Muscle layer of colon (tissue), 2 donors: Measurements from ENCODE around the gene GBGT1.

Source experiments
- H3K27ac ChIP-seq: one replicate; pipeline ENCODE4 v1.7.0; 2013; ENCODE audit warnings: low read depth, mild to moderate bottlenecking, low read length, moderate library complexity
- H3K27me3 ChIP-seq, 2 donors: one replicate each; pipeline ENCODE4 v1.7.0; 2013; ENCODE audit warnings: low read length in 2 of 2, mild to moderate bottlenecking in 2 of 2; ENCODE audit not compliant: insufficient read depth in 2 of 2, control insufficient read depth in 1 of 2
- H3K36me3 ChIP-seq: one replicate; pipeline ENCODE4 v1.7.0; 2013; ENCODE audit warnings: mild to moderate bottlenecking, low read length; ENCODE audit not compliant: insufficient read depth
- H3K4me1 ChIP-seq: one replicate; pipeline ENCODE4 v1.7.0; 2013; ENCODE audit warnings: mild to moderate bottlenecking, low read length; ENCODE audit not compliant: insufficient read depth
- H3K4me3 ChIP-seq, 2 donors: one replicate each; pipeline ENCODE4 v1.7.0; 2013; ENCODE audit warnings: low read length in 2 of 2, low read depth in 1 of 2, mild to moderate bottlenecking in 1 of 2, moderate library complexity in 1 of 2
- H3K9ac ChIP-seq: one replicate; pipeline ENCODE4 v1.7.0; 2013; ENCODE audit warnings: low read length
- H3K9me3 ChIP-seq: one replicate; pipeline ENCODE4 v1.7.0; 2013; ENCODE audit warnings: mild to moderate bottlenecking, low read length
- donor health status: abdominal sarcoma.
- donor health status: Adenocarcinoma of cecum.

Gene GBGT1

DNA sequence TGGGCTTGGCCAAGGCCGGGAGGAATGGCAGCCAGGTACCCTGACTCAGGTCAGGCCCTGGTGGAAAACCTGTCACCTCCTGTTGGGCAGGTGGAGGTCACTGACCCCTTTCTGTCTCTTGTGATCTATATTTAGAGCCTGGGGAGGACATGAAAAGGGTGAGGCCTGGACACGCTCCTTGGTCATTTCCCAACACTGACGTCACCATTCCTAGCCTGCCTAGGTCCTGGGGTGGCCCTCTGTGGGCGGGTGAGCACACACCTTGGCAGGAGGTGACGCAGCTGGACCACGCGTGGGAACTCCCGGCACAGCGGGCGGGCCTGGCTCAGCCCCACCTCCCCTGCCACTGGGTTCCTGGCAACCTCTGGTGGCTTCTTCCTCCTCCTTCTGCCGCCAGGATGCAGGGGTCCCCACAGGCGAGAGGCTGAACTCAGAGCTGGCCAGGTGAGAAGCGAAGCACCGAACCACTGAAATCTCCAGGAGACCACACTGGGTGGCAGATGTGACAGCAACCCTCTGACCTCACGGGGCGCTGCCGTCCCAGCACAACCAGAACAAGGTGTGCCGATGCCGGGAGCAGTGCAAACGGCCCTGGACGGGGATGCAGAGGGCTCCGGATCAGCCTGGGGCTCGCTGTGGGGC is 36.3 kb downstream of the GBGT1 start:
- H3K9ac ChIP-seq, result no peak overlapping the region

GRCh38 chr9:133126697-133127339 is 36.9 kb downstream of the GBGT1 start:
- H3K4me3 ChIP-seq, result peak overlapping the region in 1 of 2 donors; percentile 32
- H3K4me1 ChIP-seq, result peaks cover 19% of the 10 kb centered on the region
- H3K9ac ChIP-seq, result peak overlapping the region; percentile 21

More for the DNA sequence above, 36.3 kb downstream of the GBGT1 start:
- Histone ChIP-seq H3K9me3 (no peaks in the 10 kb centered on the region), H3K36me3 (no peaks in the 10 kb centered on the region), H3K27ac (no peak overlapping the region), H3K4me3 (peak overlapping the region in 1 of 2 donors; percentile 32), H3K27me3 (no peaks in the 10 kb centered on the region), H3K4me1 (peaks cover 13% of the 10 kb centered on the region)

GRCh38 chr9:133125941-133126696 is 37.6 kb downstream of the GBGT1 start:
- no peaks in the 10 kb centered on the region for H3K27me3 ChIP-seq
- peak overlapping the region in 1 of 2 donors; percentile 45 for H3K4me3 ChIP-seq
- H3K36me3 ChIP-seq, result no peaks in the 10 kb centered on the region
- H3K9me3 ChIP-seq, result no peaks in the 10 kb centered on the region
- H3K4me1 ChIP-seq, result peaks cover 24% of the 10 kb centered on the region
- H3K27ac ChIP-seq, result no peak overlapping the region
- no peak overlapping the region for H3K9ac ChIP-seq

More at GRCh38 chr9:133126697-133127339, 36.9 kb downstream of the GBGT1 start:
- Histone ChIP-seq H3K9me3 (no peaks in the 10 kb centered on the region), H3K27ac (no peak overlapping the region), H3K36me3 (no peaks in the 10 kb centered on the region), H3K27me3 (no peaks in the 10 kb centered on the region)

DNA sequence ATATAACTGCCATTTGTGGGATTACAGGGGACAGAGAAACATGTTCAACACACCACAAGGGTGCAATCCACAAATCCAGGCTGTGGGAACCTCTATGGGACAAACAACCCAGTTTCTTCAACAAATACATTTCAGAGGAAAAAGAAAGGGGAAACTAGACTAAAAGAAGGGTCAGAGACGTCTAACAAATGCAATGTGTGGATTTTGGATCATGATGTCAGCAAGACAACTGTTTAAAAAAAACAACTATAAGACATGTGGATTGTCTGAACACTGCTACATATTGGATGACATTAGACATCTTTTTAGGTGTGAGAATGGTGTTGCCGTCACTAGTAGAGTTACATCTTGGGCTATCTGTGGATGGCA is 38.8 kb downstream of the GBGT1 start:
- H3K4me3 ChIP-seq, result no peak overlapping the region
- H3K9me3 ChIP-seq, result no peaks in the 10 kb centered on the region
- H3K27me3 ChIP-seq, result no peaks in the 10 kb centered on the region
- H3K27ac ChIP-seq, result no peak overlapping the region
- H3K36me3 ChIP-seq, result no peaks in the 10 kb centered on the region
- no peak overlapping the region for H3K9ac ChIP-seq
- H3K4me1 ChIP-seq, result peaks cover 26% of the 10 kb centered on the region

DNA sequence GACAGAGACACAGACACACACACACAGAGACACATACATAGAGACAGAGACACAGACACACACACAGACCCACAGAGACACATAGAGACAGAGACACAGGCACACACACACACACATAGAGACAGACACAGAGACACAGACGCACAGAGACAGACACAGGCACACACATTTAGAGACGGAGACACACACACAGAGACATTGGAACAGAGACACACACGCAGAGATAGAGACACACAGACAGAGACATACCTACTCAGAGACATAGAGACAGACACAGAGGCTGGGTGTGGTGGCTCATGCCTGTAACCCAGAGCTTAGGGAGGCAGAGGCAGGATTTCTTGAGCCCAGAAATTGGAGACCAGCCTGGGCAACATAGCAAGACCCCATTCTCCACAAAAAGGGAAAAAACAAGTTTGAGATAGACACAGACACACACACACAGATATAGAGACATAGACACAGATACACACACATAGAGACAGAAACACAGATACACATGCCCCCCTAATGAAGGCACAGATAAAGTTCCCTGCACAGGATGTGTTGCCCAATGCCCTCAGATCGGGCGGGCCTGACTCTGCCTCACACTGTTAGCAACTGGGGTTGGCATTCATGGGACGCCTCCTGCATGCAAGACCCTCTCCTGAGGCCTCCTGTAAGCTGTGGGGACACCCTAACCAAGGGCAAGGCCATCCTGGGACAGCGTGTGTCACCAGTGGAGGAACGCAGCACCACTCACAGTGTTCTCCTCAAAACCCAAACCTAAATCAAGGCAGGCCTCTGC is 39.4 kb downstream of the GBGT1 start:
- Histone ChIP-seq H3K4me3 (no peak overlapping the region), H3K9me3 (no peaks in the 10 kb centered on the region), H3K9ac (no peak overlapping the region), H3K27ac (no peak overlapping the region), H3K27me3 (no peaks in the 10 kb centered on the region), H3K4me1 (peaks cover 32% of the 10 kb centered on the region), H3K36me3 (no peaks in the 10 kb centered on the region)

DNA sequence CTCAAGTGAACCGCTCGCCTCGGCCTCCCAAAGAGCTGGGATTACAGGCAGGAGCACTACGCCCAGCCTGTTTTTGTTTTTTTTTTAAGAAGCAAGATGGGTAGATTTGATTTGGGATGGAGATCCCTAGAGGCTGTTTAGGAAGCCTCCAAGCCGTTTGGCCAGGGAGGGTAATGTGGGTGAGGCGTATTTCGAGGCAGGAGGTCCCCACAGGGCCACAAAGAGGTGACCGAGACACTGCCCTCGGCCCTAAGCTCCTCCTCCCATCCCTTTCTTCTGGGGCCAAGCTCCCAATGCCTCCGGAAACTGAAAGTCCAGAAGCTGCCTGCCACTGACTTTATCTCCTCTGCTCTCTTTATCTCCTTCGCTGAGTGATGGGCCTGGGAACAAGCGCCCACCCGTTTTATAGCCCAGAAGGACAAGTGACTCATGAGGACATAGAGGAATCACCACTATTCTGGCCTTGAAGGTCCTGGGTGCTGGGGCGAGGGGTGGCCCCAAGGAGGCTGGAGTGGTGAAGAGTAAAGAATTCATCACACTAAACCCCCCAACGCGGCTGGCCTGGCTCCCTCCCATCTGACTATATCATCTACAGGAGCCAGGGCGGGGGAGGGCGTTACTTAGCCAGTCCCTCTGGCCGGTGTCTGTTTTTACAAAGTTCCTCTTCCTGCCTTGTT is 40.6 kb downstream of the GBGT1 start:
- Histone ChIP-seq H3K36me3 (no peaks in the 10 kb centered on the region), H3K27me3 (no peaks in the 10 kb centered on the region), H3K4me3 (no peak overlapping the region), H3K9ac (no peak overlapping the region), H3K4me1 (peaks cover 44% of the 10 kb centered on the region), H3K27ac (peak overlapping the region; percentile 65), H3K9me3 (no peaks in the 10 kb centered on the region)

GRCh38 chr9:133122605-133122934 is 41.1 kb downstream of the GBGT1 start:
- H3K4me3 ChIP-seq, result no peak overlapping the region
- H3K4me1 ChIP-seq, result peaks cover 48% of the 10 kb centered on the region
- H3K9me3 ChIP-seq, result no peaks in the 10 kb centered on the region
- no peaks in the 10 kb centered on the region for H3K27me3 ChIP-seq
- peak overlapping the region; percentile 65 for H3K27ac ChIP-seq
- H3K9ac ChIP-seq, result no peak overlapping the region
- no peaks in the 10 kb centered on the region for H3K36me3 ChIP-seq

DNA sequence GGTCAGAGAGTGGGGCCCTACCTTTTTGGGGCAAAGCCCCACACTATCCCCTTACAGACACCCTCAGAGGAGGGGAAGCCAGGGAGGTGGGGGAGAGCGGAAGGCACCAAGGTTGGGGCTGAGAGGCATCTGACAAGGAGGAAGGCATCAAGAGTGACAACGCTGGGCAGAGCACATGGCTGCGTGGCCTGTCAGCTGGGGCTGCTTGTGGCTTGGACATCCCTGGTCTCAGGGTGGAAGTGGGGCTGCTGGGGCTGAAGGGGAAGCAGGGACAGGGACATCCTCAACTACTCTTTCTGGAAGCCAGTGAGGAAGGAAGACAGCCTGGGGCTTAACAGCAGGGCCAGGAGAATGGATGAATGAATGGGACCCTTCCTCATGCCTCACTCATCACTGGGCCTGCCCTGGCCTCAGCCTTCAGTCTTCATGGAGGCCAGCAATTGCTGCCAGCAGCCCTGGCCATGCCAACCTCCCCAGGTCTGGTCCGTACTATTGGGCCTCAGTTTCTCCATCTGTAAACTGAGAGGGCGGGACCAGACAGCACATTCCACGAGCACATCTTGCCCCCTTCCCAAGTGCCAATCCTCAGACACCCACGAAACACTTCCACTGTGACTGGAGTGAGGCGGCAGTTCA is 41.7 kb downstream of the GBGT1 start:
- Histone ChIP-seq H3K27ac (peak overlapping the region; percentile 81), H3K9me3 (no peaks in the 10 kb centered on the region), H3K4me1 (peaks cover 48% of the 10 kb centered on the region), H3K36me3 (no peaks in the 10 kb centered on the region), H3K4me3 (no peak overlapping the region), H3K9ac (no peak overlapping the region), H3K27me3 (no peaks in the 10 kb centered on the region)

DNA sequence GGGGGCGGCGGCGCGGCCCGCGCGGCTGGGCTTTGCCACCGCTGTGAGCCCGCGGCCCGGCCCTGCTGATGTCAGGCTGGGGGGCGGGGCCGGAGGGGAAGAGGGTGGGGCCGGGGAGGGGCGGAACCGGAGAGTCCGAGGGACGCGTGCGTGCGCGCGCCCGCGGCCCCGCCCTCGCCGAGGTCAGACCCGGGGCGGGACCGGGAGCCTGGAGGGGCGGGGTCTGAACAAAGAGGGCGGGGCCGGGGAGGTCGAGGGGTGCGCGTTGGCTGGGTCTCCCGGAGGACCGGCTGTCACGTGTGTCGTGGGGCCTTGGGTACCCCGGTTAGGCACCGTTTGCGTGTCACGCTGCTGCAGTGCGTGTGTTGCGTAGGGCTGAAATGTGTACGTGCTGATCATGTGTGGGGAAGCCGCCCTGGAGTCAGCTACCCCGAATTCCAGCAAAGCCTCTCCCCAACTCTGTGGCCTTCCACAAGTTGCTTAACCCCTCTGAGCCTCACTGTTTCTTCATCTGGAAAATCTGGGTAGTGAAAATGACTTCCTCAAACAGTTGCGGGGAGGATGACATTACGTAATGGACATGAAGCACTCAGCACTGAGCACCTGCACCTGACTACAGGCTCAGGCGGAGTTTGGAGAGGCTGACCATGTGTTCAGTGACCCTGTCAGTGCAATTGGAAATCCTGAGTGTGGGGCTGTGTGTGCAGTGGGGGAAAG is 42.4 kb downstream of the GBGT1 start, which contains the start of gene RALGDS:
Gene RALGDS, minus strand, starts transcription at position 43 of the 717 bp plus-strand sequence. CDS start 86 bp downstream, outside the sequence.
- Histone ChIP-seq H3K4me3 (peak within 1 kb of the TSS; percentile 60 to 74), H3K27me3 (no peaks in the 10 kb centered on the region), H3K4me1 (peaks cover 48% of the 10 kb centered on the region), H3K36me3 (no peaks in the 10 kb centered on the region), H3K9me3 (no peaks in the 10 kb centered on the region), H3K9ac (peak within 1 kb of the TSS; percentile 44), H3K27ac (peak within 1 kb of the TSS; percentile 81)
